Right hindlimb (tissue), 1 donor: ENCODE measurements around the gene SPOCK1.

ENCODE experiments used
- DNase-seq: peaks from one replicate; pipeline ENCODE4 v3.0.0-alpha.2; 2018

The SPOCK1 gene

DNA sequence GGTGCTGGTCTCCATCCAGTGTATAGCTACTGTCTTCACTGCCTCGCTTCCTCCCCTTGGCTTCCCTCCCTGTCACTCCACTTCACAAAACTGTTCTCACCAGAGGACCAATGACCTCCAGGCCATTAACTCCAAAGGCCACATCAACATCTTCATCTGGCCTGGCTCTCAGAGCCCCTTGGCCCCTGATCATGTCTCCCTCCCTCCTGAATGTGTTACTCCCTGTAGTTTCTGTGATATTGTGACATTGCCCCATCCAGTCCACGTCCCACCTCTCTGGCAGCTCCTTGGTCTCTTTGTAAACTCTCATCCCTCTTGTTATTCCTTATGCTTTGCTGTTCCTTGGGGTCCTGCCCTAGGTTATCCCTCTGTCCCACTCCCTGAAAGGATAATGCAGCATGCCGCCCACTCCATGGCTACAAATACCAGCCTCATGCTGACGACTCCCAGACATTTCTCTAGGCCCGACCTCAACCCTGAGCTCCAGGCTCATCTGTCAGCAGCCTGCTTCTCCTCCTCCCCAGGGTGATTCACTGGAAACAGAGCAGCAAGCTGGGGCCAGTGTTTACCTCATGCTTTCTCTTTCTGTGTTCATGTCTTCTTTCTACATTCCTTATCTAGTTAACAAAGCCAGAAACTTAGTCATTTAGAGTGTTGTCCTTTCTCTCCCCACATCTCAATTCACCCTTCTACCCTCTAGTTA is 312.2 kb downstream of the SPOCK1 start:
- DNase-seq, result no peak

DNA sequence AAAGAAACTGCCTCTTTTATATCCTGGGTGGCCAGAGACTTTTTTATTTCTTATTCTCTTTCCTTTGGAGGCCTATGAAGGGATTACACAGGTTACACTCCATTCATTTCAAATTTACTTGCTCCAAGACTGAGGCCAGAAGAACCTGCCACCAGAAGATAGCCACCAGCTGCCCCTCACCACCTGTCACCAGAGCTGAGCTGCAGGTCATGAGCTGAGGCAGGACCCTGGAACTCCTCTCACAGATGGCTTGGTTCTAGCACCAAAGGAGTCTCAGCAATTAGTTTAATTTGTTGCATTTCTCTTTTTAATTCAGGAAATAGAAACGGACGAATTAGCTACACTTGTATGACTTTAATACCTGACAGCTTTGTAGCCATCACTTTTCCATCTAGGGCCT is 313.9 kb downstream of the SPOCK1 start:
- DNase-seq, result no peak

DNA sequence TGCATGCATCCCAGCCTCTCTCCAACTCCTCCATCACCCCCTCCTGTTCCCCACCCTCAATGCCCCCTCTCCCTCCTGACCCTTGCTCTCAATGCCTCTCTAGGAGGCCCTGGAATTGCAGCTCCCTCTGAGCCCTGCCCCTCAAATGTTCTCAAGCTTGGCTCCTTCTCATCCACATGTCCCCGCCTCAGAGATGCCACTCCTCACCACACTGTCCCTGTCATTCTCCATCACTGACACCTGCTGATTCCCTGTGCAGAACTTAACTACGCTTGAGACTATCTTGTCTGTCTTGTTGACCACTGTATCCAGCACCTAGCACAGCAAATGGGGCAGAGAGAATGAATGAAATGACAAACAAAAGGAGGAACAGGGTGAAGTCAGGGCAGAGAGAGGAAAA is 314.4 kb downstream of the SPOCK1 start:
- no peak for DNase-seq

DNA sequence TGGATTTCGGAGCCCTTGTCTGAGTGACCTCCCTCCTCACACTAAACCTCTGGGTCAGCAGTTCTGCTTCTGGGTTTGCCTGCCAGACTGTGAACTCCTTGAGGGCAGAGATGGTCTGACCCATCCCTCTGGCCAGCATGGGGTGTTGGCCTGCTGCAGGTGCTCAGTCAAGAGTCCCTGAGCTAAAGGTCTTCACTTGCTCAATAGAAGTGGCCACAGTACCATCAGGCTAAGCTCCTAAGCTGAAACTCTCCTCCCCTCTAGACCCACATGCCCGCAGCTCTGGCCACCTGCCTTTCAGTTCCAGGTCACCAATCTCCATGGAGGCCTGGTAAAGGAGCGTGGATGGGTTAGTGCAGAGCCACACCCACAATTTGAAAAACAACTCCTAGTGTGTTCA is 316.6 kb downstream of the SPOCK1 start:
- DNase-seq, result no peak

DNA sequence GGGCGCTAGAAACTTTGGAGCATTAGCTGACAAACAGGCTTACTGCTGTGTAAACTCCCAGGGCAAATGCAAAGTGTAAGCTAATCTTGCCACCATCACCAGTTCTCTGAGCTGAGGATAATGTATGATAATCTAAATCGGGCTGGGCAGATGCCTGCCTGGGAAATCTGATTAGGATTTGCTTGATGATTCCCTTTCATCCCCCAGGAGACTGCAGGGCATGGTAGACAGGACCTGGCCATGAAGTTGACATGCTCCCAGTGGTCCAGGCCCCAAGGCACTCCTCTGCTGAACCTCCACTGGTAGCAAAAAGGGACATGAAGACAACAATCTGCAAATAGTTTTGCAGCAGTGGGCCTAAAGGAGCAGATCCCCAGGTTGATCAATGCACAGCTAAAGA is 317.5 kb downstream of the SPOCK1 start:
- DNase-seq, result no peak

DNA sequence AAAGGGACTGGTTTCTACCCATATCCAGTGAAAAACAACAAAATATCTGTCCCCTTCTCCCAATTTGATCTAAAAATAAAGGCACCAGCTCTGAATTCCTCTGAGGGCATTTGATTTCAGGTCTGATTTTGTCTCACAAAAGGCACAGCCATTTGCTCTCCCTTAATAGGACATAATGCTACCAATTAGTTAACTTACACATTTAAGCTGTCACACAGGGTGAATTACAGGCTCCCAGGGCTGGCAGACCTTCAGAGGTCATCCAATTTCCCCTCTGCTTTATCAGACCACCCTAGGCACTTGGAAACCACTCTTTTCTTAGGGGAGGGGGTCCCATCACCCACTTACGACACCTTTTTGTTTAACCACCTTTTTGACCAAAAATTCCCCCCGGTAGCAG is 319.9 kb downstream of the SPOCK1 start:
- no peak for DNase-seq

DNA sequence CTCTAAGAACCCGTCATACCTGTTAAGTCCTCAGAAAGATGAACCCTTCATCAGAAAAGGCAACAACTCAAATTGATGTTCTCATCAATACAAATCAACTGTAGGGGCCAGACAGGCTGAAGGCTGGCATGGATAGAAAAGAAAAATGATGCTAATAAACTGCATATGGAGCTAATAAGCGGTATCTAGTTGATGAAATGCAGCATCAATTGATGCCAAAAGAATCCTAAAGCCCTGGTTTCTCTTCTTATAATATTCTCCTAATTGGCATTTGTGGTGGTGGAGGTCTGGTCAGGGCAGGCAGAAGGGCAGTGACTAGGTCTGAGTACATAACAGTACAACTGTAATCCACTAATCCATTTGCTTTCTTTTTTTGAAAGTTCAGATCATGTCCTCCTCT is 322.5 kb downstream of the SPOCK1 start:
- DNase-seq, result no peak

DNA sequence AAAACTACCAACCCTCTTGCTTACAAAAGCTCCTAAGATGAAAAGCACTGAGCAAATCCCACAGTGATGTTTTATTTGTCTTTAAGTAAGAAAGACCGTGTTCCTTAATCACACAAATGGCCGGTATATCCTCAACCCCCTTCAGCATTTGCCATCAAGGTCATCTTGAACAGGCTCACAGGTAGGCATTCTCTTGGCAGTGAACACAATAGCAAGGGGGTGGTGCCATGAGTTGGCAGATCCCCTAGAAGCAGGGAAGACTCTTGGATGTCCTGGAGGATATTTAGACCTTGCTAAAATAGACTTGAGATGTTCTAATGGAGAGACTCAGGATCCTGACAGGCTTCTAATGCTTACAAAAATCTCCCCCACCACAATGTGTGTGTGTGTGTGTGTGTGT is 323.0 kb downstream of the SPOCK1 start:
- no peak for DNase-seq

DNA sequence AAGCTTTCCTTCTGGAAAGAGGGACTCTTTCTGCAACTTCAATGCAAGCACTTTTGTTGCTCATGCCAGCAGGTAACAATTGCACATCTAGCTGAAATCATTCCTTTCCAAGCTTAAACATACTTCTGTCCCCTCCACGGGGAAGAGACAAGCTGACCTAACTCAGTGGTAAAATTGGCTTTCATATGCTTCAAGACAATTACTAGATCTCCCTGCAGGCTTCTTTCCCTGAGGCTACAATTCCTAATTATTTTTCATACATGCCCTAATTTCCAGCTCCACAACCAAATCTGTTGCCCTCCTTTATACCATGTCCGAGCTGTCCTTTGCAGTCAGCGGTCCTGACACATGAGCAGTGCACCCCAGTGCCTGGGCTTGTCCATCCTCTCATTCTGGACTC is 324.9 kb downstream of the SPOCK1 start:
- no peak for DNase-seq

DNA sequence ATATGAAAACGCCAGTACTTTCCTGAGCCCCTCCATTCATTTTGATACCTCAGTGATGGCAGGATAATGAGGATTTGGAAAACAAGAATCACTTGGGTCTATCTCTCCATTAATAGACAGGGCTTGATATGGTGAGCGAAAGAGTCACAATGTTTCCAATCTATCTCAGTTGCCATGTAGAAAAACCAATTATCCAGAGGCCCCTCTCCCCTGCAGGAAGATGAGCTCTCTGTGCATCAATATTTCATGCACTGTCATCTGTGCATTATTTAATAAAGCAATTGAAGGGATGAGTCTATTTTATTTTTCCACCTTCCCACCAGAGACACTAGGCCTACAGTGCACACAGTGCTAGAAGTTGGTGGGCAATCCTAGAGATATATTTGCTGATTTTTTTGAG is 326.9 kb downstream of the SPOCK1 start:
- DNase-seq, result no peak

DNA sequence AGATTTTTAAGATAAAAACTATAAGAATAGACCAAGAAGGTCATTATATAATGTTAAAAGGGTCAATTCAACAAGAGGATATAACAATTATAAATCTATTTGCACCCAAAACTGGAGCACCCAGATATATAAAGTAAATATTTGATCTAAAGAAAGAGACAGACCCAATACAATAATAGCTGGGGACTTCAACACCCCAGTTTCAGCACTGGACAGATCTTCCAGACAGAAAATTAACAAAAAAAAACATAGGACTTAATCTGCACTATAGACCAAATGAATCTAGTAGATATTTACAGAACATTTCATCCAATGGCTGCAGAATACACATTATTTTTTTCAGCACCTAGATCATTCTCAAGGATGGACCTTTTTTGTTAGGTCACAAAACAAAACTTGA is 331.9 kb downstream of the SPOCK1 start:
- no peak for DNase-seq

DNA sequence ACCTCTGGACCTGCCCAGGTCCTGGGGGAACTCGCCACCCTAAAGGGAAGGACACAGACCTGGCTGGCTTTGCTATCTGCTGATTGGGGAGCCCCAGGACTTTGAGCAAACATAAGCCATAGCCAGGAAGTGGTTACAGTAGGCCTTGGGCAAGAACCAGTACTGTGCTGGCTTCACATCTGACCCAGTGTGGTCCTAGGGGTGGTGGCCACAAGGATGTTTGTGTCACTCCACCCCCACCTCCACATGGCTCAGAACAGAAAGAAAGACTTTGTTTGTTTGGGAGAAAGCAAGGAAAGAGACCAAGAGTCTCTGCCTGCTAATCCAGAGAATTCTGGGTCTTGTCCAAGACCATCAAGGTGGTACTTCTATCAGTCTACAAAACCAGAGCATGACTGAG is 334.2 kb downstream of the SPOCK1 start:
- no peak for DNase-seq

DNA sequence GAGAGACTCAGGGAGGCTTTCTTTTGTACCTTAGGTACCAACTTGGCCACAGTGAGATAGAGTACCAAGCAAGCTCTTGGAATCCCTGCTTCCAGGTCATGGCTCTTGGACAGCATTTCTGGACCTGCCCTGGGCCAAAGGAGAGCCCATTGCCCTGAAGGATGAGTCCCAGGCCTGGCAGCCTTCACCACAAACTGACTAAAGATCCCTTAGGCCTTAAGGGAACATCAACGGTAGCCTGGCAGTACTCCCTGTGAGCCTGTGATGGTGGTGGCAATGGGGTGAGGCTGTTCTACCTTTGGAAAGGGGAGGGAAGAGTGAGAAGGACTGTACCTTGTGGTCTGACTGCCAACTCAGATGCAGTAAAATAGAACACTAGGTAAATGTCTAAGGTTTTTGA is 334.6 kb downstream of the SPOCK1 start:
- DNase-seq, result no peak

DNA sequence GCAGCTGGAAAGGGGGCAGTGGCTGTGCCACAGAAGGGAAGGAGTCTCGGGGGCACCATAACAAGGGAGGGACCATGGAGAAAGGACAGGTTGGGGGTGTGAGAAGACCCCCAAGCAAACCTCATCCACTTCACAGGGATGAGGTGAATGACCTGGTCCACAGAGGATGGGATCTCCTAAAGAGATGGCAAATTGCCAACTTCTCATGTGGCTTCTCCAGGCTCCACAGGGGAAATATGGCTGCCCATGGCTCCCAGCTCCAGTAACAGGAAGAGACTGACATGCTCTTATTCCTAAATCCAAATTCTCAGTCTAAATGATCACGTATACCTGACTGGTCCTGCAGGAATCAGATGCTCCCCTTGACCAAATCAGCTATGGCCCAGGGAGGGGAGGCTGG is 340.4 kb downstream of the SPOCK1 start:
- DNase-seq, result no peak

DNA sequence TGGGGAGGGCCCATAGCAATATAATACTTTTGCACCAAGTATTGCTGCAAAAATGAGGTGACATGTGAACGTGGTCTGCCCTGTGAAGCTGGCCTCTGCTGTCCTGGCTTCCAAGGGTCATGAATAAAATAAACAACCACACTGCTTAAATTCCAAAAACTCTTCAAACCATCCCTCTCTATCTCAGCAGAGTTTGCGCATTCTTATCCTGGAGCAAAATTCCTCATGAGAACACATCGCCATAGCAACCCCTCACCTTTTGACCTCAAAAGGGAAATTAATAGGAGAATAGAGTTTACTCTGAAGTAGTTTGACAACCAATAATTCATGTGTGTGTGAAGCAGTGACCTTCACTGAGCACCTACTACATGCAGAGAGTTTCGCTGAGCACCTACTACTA is 342.9 kb downstream of the SPOCK1 start:
- no peak for DNase-seq

DNA sequence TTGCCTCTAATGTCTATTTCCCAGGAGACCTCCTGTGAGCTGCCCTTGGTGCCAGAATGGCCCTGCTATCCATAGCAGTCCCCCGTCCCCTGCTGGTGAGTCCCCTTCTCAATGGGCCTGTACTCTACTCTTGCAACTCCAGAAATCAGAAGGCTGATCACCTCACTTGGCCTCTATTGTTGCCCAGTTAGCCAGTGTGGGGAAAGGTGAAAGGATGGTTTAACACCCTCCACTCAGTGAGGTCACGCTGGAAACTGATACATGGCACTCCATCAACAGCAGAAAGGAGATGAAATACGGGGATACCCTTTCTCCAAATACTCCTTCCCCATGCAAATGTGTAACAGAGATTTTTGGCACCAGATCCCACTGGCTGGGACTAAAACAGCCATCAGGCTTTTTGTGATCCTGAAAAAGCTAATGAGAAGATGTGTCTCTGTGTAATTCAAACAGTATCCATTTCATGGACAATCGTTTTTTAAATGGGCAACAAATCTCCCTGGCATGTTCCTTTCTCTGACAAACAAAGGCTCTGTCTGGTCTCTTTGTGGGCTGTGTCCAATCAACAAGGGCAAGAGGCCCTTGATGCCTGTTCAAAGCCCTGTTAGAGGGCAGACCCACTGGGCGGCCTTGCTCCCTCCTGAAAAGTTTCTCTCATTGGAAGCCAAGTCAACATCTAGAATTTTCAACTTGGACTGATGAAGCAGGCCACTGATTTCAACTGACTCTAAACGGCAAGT is 343.7 kb downstream of the SPOCK1 start:
- no peak for DNase-seq

DNA sequence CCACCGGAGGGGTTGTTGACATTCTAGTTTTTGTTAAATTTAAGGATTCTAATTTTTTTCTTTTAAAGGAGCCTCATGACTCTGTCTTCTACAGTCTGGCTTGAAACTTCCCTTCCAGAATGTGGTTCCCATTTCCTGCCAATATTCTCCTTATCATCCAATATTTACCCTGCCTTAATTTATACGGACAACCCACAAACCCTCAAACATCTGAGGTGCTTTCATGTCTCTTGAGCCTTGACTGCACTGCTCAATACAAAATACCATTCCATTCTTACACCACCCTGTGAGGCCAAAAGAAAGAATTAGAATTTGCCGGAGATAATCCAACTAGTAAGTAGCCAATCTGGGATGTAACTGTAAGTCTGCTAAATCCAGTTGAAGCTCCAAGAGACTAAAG is 346.5 kb downstream of the SPOCK1 start:
- no peak for DNase-seq

DNA sequence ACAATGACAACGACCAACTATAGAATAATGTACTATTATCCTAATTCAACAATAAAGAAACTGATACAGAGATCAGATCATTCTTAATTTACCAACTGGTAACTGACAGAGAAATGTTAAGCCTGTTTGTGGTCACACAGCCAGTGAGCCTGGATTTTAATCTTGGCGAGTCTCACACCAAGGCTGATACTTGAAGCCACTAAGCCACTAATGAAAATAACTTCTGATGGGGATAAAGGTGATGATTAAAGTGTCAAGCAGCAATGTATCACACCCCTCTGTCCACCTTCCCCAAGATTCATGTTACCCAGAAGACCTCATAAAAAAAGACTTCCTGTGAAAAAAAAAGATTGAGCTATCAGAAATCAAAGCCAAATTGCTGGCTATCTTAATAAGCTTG is 350.5 kb downstream of the SPOCK1 start:
- no peak for DNase-seq

DNA sequence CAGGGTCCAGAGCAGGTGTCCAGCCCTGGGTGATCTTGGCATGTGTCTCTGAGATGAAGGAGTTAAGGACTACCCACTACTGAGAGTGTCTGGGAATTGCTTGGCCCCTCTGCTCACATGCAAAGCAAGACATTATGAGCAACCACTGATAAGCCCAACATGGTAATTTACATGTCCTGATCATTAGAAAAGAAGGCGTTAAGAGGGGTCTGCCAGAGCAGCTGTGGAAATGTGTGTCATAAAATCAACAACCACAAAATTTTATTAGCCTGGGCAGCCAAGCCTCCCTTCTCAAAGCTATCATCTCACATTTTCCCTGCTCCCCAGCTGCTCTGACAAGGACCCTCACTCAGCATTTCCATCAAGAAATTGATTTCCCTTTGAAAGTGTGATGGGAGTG is 351.0 kb downstream of the SPOCK1 start:
- no peak for DNase-seq

DNA sequence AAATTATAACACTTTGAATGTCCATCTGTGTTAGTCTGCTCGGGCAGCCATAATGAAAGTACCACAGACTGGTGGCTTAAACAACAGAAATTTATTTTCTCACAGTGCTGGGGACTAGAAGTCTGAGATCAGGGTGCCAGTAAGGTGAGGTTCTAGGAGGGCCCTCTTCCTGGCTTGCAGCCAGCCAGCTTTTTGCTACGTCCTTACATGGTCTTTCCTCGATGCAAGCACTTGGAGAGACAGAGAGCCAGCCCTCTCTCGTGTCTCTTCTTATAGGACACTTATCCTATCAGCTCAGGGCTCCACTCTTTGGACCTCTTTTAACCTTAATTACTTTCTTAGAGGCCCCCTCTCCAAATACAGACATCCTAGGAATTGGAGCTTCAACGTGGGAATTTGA is 351.8 kb downstream of the SPOCK1 start:
- no peak for DNase-seq

DNA sequence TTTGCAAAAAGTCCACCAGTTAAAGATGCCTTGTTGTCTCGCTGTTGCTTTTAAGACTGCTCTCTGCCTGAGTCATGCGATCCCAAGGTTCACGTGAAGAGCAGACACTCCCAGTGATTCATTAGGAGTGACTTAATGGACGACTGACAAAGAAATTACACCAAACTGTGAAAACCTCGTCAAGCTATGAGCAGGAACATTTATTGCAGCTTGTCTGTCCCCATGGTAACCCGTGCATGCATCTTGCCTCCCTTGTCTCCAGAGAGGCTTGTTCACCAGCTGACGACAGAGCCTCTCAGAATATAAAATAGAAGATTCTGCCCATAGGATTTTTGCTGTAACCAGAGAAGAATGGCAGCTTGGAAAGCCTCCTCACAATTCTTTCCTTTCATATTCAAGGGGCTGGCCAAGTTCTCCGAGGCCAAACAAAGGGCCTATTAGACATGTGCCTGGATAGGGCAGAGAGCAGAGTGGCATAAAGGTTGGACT is 352.7 kb downstream of the SPOCK1 start:
- DNase-seq, result peak; percentile 51

DNA sequence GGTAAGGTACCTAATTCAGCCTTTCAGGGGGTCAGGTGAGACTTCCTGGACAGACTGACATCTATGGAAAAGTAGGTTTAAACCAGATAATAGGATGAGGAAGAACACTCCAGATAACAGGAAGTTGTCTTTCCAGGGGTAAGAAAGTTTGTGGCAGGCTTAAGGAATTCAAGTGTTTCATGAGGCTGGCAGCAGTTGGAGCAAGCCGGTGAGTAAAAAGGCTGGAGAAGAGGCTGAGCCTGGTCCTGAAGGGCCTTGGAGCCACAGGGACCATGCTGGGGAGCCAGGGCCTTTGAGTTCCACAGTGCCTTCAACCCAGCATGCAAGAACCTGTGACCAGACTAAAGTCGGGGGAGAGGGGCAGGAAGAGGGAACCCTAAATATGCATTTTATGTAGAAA is 353.4 kb downstream of the SPOCK1 start:
- no peak for DNase-seq

DNA sequence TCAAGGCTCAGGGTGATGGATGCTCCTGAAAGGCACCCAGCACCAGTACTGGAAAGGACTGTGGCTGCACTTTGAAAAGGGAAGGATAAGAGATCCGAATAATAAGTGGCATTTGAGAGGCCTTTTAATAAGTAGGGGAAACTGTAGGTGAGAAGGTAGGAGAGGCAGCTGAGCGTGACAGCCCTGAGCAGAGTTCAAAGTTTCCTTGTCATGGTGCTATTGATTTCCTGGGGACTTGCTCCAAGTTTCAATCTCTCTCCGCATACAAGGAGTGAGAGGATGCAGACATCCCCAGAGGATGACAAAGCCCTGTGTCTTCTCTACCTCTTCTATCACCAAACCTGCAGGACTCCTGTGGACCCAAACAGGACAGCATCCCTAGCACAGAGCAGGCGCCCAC is 354.5 kb downstream of the SPOCK1 start:
- no peak for DNase-seq

DNA sequence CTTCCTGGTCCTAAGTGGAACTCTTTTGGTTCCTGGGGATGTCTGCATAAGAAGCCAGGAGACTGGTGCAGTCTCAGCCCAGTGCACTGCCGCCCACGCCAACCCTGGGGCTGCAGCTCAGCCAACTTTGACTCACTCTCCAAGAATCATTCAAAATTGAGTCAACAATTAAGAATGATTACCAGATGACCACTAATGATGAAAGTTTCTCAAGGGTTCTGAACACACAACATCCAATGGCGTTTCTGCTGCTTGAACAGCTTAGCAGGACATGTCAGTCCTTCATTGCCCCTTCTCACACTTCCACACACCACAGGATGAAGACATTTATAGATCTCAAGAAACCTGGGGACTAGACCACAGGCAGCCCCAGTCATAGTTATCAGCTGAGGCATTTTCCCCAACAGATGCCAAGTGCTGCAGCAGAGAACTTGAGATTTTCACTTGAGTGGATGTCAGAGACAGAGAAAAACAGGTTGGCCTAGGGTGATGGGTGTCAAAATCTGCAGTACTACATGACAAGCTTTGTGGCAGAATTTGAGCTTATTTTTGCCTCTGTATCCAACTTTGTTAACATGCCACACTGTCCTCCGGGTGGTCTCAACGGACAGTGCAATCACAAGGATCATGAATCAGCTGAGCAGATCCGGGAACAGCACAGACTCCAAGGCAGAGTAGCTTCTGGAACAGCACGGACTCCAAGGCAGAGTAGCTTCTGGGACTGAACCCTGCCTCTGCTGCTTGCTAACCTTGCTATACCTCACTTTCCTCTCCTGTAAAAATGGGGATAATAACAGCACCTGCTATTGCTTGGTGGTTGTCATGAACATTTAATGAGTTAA is 356.1 kb downstream of the SPOCK1 start:
- DNase-seq, result no peak
